ENCODE measurements around the gene UPK3A.

DNA sequence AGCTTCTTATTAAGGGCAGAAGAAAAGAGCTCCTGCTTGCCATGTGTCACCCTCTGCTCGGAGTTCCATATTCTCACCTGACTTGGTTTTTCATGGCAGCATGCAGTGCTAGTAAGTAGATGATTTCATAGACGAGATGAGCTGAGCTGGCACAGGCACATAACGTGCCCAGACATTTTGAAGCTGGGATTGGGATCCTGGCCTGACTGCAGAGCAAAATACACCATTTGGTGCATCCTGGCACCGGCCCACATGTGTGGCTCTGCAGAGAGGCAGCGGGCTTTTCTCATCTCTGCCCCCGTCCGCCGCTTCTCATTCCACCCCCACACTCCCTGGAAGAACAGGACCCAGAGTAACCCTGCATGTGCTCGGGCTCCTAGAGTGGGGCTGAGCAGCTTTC lies 49.8 kb downstream of the UPK3A start:
- TF ChIP-seq, protein P1, sequence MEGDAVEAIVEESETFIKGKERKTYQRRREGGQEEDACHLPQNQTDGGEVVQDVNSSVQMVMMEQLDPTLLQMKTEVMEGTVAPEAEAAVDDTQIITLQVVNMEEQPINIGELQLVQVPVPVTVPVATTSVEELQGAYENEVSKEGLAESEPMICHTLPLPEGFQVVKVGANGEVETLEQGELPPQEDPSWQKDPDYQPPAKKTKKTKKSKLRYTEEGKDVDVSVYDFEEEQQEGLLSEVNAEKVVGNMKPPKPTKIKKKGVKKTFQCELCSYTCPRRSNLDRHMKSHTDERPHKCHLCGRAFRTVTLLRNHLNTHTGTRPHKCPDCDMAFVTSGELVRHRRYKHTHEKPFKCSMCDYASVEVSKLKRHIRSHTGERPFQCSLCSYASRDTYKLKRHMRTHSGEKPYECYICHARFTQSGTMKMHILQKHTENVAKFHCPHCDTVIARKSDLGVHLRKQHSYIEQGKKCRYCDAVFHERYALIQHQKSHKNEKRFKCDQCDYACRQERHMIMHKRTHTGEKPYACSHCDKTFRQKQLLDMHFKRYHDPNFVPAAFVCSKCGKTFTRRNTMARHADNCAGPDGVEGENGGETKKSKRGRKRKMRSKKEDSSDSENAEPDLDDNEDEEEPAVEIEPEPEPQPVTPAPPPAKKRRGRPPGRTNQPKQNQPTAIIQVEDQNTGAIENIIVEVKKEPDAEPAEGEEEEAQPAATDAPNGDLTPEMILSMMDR (IDR thresholded peaks at IDR 0.05) = no peak
- no peak for TF ChIP-seq POLR2A (IDR thresholded peaks at IDR 0.05)
